Measurements from ENCODE around the gene AGAP3.
"Not testable (repeated sequence)": the region's sequence is repeated elsewhere in the genome, so short reads cannot be mapped to it uniquely, and the experiment has no call there.

Gene AGAP3

GRCh38 chr7:151085691-151086620, at the start of gene AGAP3:
Gene AGAP3 (plus strand): TSS chr7:151086475. CDS start chr7:151086742, 267 bp downstream.
- peak; percentile 90 for DNase-seq (ENCODE audit: low spot score)

- DNase-seq (ENCODE audit: low spot score), result peak; percentile 85
These were observed 47.1 kb upstream of the AGAP3 start for GRCh38 chr7:151038951-151039849.

- DNase-seq (ENCODE audit: low spot score), result no peak
These were observed 46.3 kb upstream of the AGAP3 start for GRCh38 chr7:151039850-151040548.

GRCh38 chr7:151040616-151041375, 45.5 kb upstream of the AGAP3 start:
- no peak for DNase-seq (ENCODE audit: low spot score)

DNA sequence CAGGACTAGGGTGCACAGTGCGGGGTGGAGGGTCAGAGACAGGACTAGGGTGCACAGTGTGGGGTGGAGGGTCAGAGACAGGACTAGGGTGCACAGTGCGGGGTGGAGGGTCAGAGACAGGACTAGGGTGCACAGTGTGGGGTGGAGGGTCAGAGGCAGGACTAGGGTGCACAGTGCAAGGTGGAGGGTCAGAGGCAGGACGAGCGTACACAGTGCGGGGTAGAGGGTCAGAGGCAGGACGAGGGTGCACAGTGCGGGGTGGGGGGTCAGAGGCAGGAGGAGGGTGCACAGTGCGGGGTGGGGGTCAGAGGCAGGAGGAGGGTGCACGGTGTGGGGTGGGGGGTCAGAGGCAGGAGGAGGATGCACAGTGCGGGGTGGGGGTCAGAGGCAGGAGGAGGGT, 42.8 kb upstream of the AGAP3 start:
- not testable (repeated sequence) for DNase-seq (ENCODE audit: low spot score)

GRCh38 chr7:151043959-151044358, 42.3 kb upstream of the AGAP3 start:
- DNase-seq (ENCODE audit: low spot score), result no peak

DNA sequence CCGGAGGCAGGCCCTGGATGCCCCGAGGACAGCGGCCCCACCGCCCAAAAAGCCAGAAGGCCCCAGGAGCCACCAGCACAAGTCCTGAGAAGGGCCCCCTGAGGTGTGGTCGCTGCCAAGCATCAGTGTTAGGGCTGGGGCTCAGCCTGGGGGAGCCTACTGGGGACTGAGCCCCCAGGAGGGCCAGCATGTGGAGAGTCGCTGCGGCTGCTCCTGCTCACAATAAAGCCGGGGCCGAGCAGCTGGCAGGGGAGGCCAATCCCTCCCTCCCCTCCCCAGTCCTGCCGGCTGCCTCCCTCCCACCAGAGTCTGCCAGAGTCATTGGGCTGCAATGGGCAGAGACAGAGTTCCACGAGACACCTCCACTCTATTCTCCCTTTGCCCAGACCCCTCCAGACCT, 41.0 kb upstream of the AGAP3 start:
- DNase-seq (ENCODE audit: low spot score), result no peak

GRCh38 chr7:151045967-151046366, 40.3 kb upstream of the AGAP3 start:
- DNase-seq (ENCODE audit: low spot score), result no peak

DNA sequence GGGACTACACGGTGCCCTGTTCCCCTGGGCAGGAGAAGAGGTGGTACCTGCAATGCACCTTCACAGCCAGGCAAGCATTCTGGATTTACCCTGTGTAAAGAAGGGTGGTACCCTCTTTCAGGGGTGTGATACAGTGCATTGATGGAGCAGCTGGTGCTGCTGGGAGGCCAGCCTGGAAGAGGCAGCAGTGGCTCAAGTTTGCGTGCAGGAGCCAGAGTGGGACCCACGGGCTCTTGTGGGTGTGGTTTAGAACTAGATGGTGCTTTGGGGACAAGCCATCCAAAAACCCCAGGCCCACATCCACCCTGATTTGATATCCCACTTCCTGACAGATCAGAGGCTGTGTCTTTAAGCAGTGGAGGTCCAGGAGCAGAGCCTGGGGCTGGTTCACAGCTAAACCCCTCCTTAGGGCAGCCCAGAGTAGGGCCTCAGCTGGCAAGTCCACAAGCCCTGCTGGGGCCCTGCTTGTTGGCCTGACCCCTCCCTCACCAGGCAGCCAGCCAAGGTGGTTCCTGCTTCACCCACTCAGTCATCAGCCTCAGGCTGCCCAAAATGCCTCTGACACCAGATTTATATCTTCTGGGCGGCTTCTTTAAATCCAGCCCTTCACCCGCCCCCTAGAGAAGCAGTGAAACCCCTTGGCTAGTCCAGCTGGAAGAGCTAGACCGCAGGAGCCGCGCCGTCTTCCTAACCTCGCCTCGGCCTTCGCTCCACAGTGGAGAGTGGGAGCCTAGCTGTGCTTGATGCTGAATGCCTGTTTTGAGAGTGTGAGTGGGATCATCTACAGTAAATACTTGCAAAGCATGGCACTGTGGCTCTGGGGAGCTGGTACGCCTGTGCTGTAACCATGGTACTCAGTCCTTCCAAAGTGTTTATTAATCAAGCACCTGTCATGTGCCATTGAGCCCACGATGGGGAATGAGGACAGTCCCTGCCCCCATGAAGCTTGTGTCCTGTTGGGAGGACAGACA, 39.4 kb upstream of the AGAP3 start:
- no peak for DNase-seq (ENCODE audit: low spot score)

- no peak for DNase-seq (ENCODE audit: low spot score)
These were observed 38.1 kb upstream of the AGAP3 start, which contains the start of gene ASIC3 for GRCh38 chr7:151047976-151048815. Gene ASIC3 (plus strand): TSS chr7:151048531. CDS start chr7:151048886, 355 bp downstream.

GRCh38 chr7:151048911-151049463, 37.3 kb upstream of the AGAP3 start:
- no peak for DNase-seq (ENCODE audit: low spot score)

- no peak for DNase-seq (ENCODE audit: low spot score)
These were observed 35.2 kb upstream of the AGAP3 start for GRCh38 chr7:151051108-151051507.

- no peak for DNase-seq (ENCODE audit: low spot score)
These were observed 33.2 kb upstream of the AGAP3 start for GRCh38 chr7:151053096-151053495.

DNA sequence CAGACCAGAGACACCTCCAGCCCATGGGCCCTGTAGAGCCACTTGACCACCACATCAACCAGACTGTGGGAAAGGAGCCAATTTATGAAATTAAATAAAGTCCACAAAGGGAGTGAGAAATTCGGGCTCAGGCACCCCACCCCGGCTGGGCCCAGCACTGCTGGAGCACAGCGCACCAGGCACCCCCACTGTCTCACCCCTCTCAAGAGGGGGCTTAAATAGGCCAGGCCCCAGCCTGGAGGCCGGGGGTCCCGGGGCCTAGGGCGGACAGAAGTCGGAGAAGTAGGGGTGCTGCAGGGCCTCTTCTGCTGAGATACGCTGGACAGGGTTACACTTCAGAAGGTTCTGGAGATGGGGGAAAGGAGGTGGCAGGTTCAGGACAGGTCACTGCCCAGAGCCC, 32.5 kb upstream of the AGAP3 start:
- DNase-seq (ENCODE audit: low spot score), result no peak

DNA sequence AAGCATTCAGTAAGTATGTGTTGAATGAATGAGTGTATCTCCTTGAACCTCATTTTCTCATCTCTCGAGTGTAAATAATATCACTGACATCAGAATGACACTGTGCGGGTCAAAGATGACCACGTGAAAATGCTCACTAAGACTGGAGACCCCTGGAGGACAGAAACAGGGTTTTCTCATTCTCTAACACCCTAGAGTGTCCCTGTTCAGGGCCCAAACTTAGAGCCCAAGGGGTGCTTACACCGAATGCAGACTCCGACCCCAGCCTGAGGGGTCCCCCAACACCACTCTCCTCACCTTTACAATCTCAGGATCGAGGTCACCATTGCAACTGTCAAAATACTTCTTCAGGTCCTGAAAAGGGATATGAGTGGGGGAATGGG, 30.0 kb upstream of the AGAP3 start:
- DNase-seq (ENCODE audit: low spot score), result no peak

DNA sequence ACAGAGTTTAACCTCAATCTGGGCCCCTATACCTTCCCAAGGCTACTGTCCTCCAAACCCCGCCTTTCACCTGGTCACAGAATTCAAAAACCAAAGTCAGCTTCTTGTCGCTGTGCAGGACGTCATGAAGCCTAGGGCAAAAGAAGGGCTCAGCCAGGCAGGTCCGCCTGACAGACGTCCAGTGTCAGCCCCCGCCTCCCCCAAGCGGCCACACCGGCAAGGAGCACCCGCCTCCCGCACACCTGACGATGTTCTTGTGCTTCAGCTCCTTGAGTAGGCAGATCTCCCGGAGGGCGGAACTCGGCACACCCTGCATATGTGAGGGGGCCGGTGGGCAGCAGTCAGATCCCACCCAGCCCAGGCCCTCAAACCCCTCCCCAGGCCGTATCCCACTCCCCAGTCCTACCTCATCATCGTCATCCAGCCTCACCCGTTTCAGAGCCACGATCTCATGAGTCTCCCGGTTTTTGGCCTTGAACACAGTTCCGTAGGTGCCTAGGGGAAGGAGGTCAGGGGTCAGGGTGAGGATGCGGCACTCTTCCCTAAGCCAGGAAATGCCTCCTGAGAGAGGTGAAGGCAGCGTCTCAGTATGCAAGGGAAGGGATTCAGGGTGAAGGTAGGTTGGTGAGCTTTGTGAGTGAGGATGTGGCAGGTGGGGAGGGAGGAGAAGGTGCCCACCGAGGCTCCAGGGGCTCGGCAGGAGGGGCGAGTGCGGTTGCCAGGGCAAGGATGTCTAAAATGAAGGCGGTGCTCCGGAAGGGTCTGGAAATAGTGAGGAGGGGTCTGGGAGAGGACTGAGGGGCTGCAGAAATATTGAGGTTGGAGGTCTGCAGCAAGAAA, 29.4 kb upstream of the AGAP3 start:
- no peak for DNase-seq (ENCODE audit: low spot score)

DNA sequence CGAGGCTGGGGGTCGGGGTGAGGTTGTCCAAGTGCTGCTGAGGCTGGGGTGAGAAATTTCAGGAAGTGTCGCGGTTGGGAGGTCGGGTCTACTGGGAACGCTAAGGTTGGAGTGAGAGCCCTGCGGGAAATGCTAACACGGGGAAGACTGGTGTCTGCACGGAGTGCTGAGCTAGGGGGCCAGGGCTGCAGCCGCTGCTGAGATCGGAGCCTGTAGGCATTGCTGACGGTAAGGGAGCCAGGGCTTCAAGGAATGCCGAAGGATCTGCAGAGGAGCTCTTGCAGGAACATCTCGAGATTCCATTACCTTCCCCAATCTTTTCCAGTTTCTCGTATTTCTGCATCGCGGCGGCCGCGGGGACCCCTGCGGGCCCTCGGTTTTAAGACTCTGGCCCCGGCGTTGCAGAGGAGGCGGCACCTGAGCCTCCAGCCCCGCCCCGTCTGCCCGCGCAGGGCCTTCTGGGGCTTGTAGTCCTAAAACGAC, 28.7 kb upstream of the AGAP3 start, which contains the start of gene CDK5:
CDK5 (minus strand) TSS at position 392 of the 483 bp plus-strand sequence; CDS start at position 343, 49 bp downstream.
- DNase-seq (ENCODE audit: low spot score), result peak; percentile 46
